BE2C (cell line): Measurements from ENCODE around the gene IRAK4.
A peak's percentile ranks its signal among the peaks of the same experiment; 100 is the strongest.
"Not testable (repeated sequence)": the region's sequence is repeated elsewhere in the genome, so short reads cannot be mapped to it uniquely, and the experiment has no call there.

ENCODE experiments used
- DNase-seq: peaks from one replicate; pipeline ENCODE4 v3.0.0-alpha.2; 2020
- H3K27me3 ChIP-seq: fragments of 250-450 bp; sonication (Bioruptor Pico); 2 replicates; pipeline ENCODE4 v1.5.1; 2020; ENCODE audit warnings: mild to moderate bottlenecking
- H3K36me3 ChIP-seq: fragments of 250-450 bp; sonication (Bioruptor Pico); 2 replicates; pipeline ENCODE4 v1.5.1; 2020; ENCODE audit warnings: mild to moderate bottlenecking
- H3K4me1 ChIP-seq: fragments of 250-450 bp; sonication (Bioruptor Pico); 2 replicates; pipeline ENCODE4 v1.5.1; 2020
- H3K4me3 ChIP-seq: 2 replicates; pipeline ENCODE4 v1.5.1; 2011; ENCODE audit warnings: low read depth, low read length
- H3K9me3 ChIP-seq: fragments of 250-450 bp; sonication (Bioruptor Pico); 2 replicates; pipeline ENCODE4 v1.5.1; 2020
- CTCF ChIP-seq: IDR thresholded peaks from 2 replicates; pipeline ENCODE4 v1.5.1; 2012; ENCODE audit warnings: mild to moderate bottlenecking, low read depth, low read length

The IRAK4 gene

GRCh38 chr12:43744826-43745225 lies 13.9 kb upstream of the IRAK4 start:
- H3K4me3 ChIP-seq, result no peak overlapping the region
- H3K4me1 ChIP-seq, result no peaks in the 10 kb centered on the region
- no peaks in the 10 kb centered on the region for H3K9me3 ChIP-seq
- H3K27me3 ChIP-seq, result no peaks in the 10 kb centered on the region
- H3K36me3 ChIP-seq, result no peaks in the 10 kb centered on the region
- DNase-seq, result no peak
- no peak for TF ChIP-seq CTCF

- no peaks in the 10 kb centered on the region for H3K9me3 ChIP-seq
- no peak for DNase-seq
- no peak overlapping the region for H3K4me3 ChIP-seq
- no peaks in the 10 kb centered on the region for H3K4me1 ChIP-seq
- TF ChIP-seq CTCF, result no peak
- no peaks in the 10 kb centered on the region for H3K36me3 ChIP-seq
- no peaks in the 10 kb centered on the region for H3K27me3 ChIP-seq
Observed at GRCh38 chr12:43749016-43749415, 9.7 kb upstream of the IRAK4 start.

- H3K27me3 ChIP-seq, result no peaks in the 10 kb centered on the region
- no peak for DNase-seq
- no peaks in the 10 kb centered on the region for H3K36me3 ChIP-seq
- no peak overlapping the region for H3K4me3 ChIP-seq
- TF ChIP-seq CTCF, result no peak
- H3K9me3 ChIP-seq, result no peaks in the 10 kb centered on the region
- H3K4me1 ChIP-seq, result no peaks in the 10 kb centered on the region
Observed at GRCh38 chr12:43750814-43751213, 7.9 kb upstream of the IRAK4 start.

GRCh38 chr12:43751360-43751759 lies 7.4 kb upstream of the IRAK4 start:
- not testable (repeated sequence) for H3K9me3 ChIP-seq, H3K4me1 ChIP-seq, H3K36me3 ChIP-seq, DNase-seq, H3K4me3 ChIP-seq, H3K27me3 ChIP-seq

- TF ChIP-seq CTCF, result no peak
- Histone ChIP-seq H3K36me3 (no peaks in the 10 kb centered on the region), H3K27me3 (no peaks in the 10 kb centered on the region), H3K4me3 (no peak overlapping the region), H3K4me1 (peaks cover 4% of the 10 kb centered on the region), H3K9me3 (no peaks in the 10 kb centered on the region)
- no peak for DNase-seq
Observed at GRCh38 chr12:43754015-43754414, 4.7 kb upstream of the IRAK4 start.

GRCh38 chr12:43758247-43758727 lies 464 bp upstream of the IRAK4 start:
- peak; percentile 14 for DNase-seq
- Histone ChIP-seq H3K27me3 (no peaks in the 10 kb centered on the region), H3K9me3 (no peaks in the 10 kb centered on the region), H3K4me3 (peak overlapping the region; percentile 89), H3K36me3 (no peaks in the 10 kb centered on the region), H3K4me1 (peaks cover 4% of the 10 kb centered on the region)
- no peak for TF ChIP-seq CTCF

GRCh38 chr12:43760396-43760795 lies 1.6 kb downstream of the IRAK4 start:
- peaks cover 4% of the 10 kb centered on the region for H3K4me1 ChIP-seq
- no peak overlapping the region for H3K4me3 ChIP-seq
- no peaks in the 10 kb centered on the region for H3K36me3 ChIP-seq
- H3K27me3 ChIP-seq, result no peaks in the 10 kb centered on the region
- no peak for DNase-seq
- no peaks in the 10 kb centered on the region for H3K9me3 ChIP-seq
- TF ChIP-seq CTCF, result no peak
